ENCODE measurements around the gene CEP55.

- no peak for TF ChIP-seq EZH2 (IDR thresholded peaks at IDR 0.05; ENCODE audit: low read length, missing control alignments)
- no peak for TF ChIP-seq CTCF (conservative IDR thresholded peaks at IDR 0.05 in 1 of 2, IDR thresholded peaks at IDR 0.05 in 1 of 2; ENCODE audit: low read depth in 1 of 2, low read length in 2 of 2)
These were observed 48.4 kb upstream of the CEP55 start for GRCh38 chr10:93447970-93448369.
